Pancreas (tissue), 10 donors: Measurements from ENCODE around the gene HRH3. TPM values are rescaled to one million over a fixed set of nuclear protein-coding genes. Genes with fewer than 3 reads are reported as not detected.

Source experiments
- ATAC-seq, 4 donors: fragments of 200-7000 bp; cut with Tn5 transposase; one replicate each; pipeline versions ENCODE4 v1.8.0 to v1.9.1; 2020; ENCODE audit warnings: mild to moderate bottlenecking in 4 of 4, moderate library complexity in 4 of 4
- DNase-seq, 6 donors: peaks; one replicate each; pipeline ENCODE4 v3.0.0-alpha.2; 2020
- FAIRE-seq: peaks from 2 replicates; lab custom pipeline; 2012; peaks lifted over from hg19 to GRCh38; lab: Jason Lieb, UNC
- H3K27ac ChIP-seq, 4 donors: fragments of 200-600 bp; sonication (generic); 1 replicate in 3 of 4; 2 replicates in 1 of 4; pipeline versions ENCODE4 v1.5.0 to v1.8.0; 2020
- H3K27me3 ChIP-seq, 4 donors: fragments of 200-600 bp; one replicate each; pipeline ENCODE4 v1.8.0; 2021
- H3K36me3 ChIP-seq, 3 donors: fragments of 200-600 bp; sonication (generic) in 1 of 3; one replicate each; pipeline versions ENCODE4 v1.5.0 to v1.8.0; 2020 to 2021
- H3K4me1 ChIP-seq, 3 donors: fragments of 200-600 bp; one replicate each; pipeline ENCODE4 v1.8.0; 2021
- H3K4me3 ChIP-seq, 4 donors: fragments of 200-600 bp; sonication (generic) in 2 of 4; one replicate each; pipeline versions ENCODE4 v1.5.0 to v1.8.0; 2020 to 2021
- H3K9me3 ChIP-seq, 4 donors: fragments of 200-600 bp; one replicate each; pipeline ENCODE4 v1.8.0; 2021
- WGBS, 2 donors: extraction: QIAGEN DNeasy Blood & Tissue Kit; methylation state at CpG; one replicate each; pipeline ENCODE4 v1.1.7; 2013; 5-methylcytosine and 5-hydroxymethylcytosine counted together
- intact Hi-C, 3 donors: fragments of 100-400 bp; cut with DNase I; formaldehyde crosslinking; loops; one replicate each; pipeline versions ENCODE4 v1.11.1 to v1.14.2; 2022
- polyA plus RNA-seq, 2 donors: library from polyadenylated mRNA; stranded (reverse); fragments of 200-250 nt; gene quantifications; one replicate each; pipeline ENCODE4 v1.2.3, GENCODE V29; 2013
- total RNA-seq, 6 donors: library from RNA; stranded (reverse); fragmentation: NEBNext Ultra II Directional in 4 of 6; extraction: Animal tissue kit (Norgen Biotek cat#: 25700) in 4 of 6; gene quantifications; one replicate each; pipeline versions ENCODE4 v1.2.1 to v1.2.4, GENCODE V29; 2021 to 2023
- TF ChIP-seq, protein P1 (sequence below), 4 donors: fragments of 200-600 bp; sonication (generic) in 3 of 4; IDR thresholded peaks; one replicate each; pipeline versions ENCODE4 v1.5.0 to v1.8.0; 2021; ENCODE audit warnings: antibody characterized with exemption in 4 of 4
- donor health status: healthy with polysubstance abuse.
- donor health status: DM: no; HTN: no; CAD: no; lungs with moderate emphysema.
- donor health status: DM: no; HTN: no; CAD: no.
- donor health status: control.
- donor health status: control.
- donor health status: Bipolar disorder and iron deficiency.
- donor health status: DM: yes; HTN: yes; CAD: no.
- donor health status: DM: no; HTN: no; CAD: no.
- donor health status: DM: no; HTN: no; CAD: no.
- donor health status: DM: yes; HTN: yes; CAD: no.

The HRH3 gene
- total and polyA plus RNA-seq, 8 donors = 0.02 to 0.08 (median 0.04) TPM; not detected in 5

DNA sequence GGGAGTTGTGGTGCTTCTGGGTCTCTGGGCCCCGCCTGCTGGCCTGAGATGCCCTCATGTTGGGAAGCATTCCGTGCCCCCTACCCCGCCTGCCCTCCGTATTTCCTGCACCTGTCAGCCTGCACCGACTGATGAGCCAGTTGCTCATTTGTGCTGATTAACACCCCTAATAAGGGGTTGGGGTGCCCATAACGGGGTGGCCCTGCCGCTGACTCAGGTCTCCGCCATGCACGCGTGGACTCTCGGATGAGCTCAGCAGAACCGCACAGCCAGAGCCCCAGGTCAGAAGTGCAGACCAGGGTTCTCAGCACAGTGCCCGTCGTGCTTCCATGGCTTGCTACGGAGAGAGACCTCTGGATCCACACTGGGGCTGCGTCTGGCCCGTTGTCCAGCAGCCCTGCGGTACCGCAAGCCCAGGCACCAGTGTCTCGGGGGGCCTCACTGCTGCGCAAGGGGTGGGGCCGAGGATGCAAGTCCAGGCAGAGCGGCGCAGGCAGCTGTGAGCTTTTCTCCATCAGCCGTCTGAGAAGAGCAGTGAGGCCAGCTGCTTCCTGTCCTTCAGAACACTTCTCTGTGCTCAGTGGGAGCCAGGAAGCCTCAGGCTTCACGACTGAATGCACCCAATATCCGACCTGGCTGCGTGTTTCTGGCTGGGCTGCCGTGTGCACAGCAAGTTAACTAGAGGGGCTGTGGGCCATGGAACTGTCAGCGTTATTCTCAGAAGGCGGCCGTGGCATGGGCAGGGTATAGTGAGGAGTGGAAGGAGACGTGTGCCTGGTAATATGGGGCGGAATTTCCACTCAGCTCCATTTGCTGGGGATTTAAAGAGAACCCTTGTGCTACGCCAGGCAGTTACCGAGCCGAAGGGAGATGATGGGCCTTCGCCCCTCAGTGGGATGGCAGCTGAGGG is 18.6 kb downstream of the HRH3 start:
- H3K27ac ChIP-seq = no peak overlapping the region
- no peaks in the 10 kb centered on the region for H3K9me3 ChIP-seq
- H3K4me3 ChIP-seq = no peak overlapping the region
- TF ChIP-seq, protein P1, sequence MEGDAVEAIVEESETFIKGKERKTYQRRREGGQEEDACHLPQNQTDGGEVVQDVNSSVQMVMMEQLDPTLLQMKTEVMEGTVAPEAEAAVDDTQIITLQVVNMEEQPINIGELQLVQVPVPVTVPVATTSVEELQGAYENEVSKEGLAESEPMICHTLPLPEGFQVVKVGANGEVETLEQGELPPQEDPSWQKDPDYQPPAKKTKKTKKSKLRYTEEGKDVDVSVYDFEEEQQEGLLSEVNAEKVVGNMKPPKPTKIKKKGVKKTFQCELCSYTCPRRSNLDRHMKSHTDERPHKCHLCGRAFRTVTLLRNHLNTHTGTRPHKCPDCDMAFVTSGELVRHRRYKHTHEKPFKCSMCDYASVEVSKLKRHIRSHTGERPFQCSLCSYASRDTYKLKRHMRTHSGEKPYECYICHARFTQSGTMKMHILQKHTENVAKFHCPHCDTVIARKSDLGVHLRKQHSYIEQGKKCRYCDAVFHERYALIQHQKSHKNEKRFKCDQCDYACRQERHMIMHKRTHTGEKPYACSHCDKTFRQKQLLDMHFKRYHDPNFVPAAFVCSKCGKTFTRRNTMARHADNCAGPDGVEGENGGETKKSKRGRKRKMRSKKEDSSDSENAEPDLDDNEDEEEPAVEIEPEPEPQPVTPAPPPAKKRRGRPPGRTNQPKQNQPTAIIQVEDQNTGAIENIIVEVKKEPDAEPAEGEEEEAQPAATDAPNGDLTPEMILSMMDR (IDR thresholded peaks at IDR 0.05) = no peak
- intact Hi-C loops = no loop called here
- FAIRE-seq (no peak), ATAC-seq (no peak), DNase-seq (peak in 3 of 6 donors; percentile 17 to 51 (median 30))
- H3K27me3 ChIP-seq = no peaks in the 10 kb centered on the region
- 90 to 94% methylated on average over 38 of the region's 38 CpGs for WGBS, 2 donors
- H3K36me3 ChIP-seq = peaks cover 5 to 37% (median 16%) of the 10 kb centered on the region in 3 donors
- H3K4me1 ChIP-seq = no peaks in the 10 kb centered on the region

DNA sequence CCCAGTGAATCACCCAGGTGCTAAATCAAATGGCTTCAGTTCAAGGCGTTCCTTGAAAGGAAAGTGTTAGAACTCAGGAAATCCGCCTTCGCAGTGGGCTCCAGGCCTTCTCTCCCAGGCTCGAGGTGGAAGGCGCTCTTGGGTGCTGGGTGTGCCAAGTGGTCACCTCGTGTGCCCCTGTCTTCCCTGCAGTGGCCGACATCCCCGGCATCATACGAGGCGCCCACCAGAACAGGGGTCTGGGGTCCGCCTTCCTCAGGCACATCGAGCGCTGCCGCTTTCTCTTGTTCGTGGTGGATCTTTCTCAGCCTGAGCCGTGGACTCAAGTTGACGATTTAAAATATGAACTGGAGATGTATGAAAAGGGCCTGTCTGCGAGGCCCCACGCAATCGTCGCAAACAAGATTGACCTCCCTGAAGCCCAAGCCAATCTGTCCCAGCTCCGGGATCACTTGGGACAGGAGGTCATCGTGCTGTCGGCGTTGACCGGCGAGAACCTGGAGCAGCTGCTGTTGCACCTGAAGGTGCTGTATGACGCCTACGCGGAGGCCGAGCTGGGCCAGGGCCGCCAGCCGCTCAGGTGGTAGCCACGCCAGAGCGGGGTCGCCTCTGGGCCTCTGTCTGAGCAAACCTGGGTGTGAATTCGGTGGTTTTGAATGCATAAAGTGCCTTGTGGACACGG is 19.4 kb downstream of the HRH3 start:
- intact Hi-C loops = no loop called here
- H3K27ac ChIP-seq = no peak overlapping the region
- H3K9me3 ChIP-seq = no peaks in the 10 kb centered on the region
- TF ChIP-seq, protein P1 (IDR thresholded peaks at IDR 0.05) = no peak
- H3K27me3 ChIP-seq = no peaks in the 10 kb centered on the region
- 93 to 95% methylated on average over 38 of the region's 38 CpGs for WGBS, 2 donors
- H3K4me3 ChIP-seq = no peak overlapping the region
- peaks cover 5 to 45% (median 16%) of the 10 kb centered on the region in 3 donors for H3K36me3 ChIP-seq
- FAIRE-seq = no peak
- peak in 3 of 6 donors; percentile 22 to 65 (median 45) for DNase-seq
- no peaks in the 10 kb centered on the region for H3K4me1 ChIP-seq
- ATAC-seq = no peak

DNA sequence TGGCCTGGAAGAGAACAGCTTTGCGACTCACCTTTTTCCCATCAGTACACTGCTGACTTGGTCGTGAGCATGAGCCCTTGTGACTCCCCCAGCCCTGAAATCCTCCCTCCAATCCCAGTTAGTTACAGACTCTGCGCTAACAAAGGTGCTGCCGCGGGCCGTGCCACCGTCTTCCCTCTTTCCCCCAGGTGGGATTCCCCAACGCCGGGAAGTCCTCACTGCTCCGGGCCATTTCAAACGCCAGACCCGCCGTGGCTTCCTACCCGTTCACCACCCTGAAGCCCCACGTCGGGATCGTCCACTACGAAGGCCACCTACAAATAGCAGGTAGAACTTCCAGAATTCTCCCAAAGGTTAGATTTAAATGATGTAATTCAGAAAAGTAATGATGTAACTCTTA is 21.1 kb downstream of the HRH3 start:
- 98% methylated on average over 18 of the region's 18 CpGs for WGBS, 2 donors
- no peak for FAIRE-seq
- no peak overlapping the region for H3K27ac ChIP-seq

DNA sequence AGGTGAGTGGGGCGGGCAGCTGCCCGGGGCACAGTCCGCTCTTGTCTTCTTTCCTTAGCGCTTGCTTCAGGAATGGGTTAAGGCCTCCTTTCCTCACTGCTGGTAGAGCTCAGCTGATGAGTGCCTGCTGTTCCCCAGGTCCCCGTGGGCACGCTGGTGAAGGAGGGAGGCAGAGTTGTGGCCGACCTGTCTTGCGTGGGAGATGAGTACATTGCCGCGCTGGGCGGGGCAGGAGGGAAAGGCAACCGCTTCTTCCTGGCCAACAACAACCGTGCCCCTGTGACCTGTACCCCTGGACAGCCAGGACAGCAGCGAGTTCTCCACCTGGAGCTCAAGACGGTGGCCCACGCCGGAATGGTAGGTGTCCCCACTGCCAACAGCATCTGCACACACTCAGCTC is 21.6 kb downstream of the HRH3 start:
- H3K27me3 ChIP-seq = no peaks in the 10 kb centered on the region
- no peaks in the 10 kb centered on the region for H3K9me3 ChIP-seq
- intact Hi-C loops = no loop called here
- no peak for FAIRE-seq
- H3K36me3 ChIP-seq = peaks cover 5 to 49% (median 16%) of the 10 kb centered on the region in 3 donors
- no peaks in the 10 kb centered on the region for H3K4me1 ChIP-seq
- no peak for ATAC-seq
- peak in 3 of 6 donors; percentile 6 to 47 (median 33) for DNase-seq
- H3K4me3 ChIP-seq = no peak overlapping the region
- TF ChIP-seq, protein P1 (IDR thresholded peaks at IDR 0.05) = no peak
- H3K27ac ChIP-seq = no peak overlapping the region
- WGBS, 2 donors = 93 to 97% methylated on average over 16 to 17 of the region's 17 CpGs

More for the DNA sequence above, 21.1 kb downstream of the HRH3 start:
- ATAC-seq = no peak
- intact Hi-C loops = no loop called here
- no peaks in the 10 kb centered on the region for H3K9me3 ChIP-seq
- H3K27me3 ChIP-seq = no peaks in the 10 kb centered on the region
- peaks cover 5 to 49% (median 16%) of the 10 kb centered on the region in 3 donors for H3K36me3 ChIP-seq
- H3K4me1 ChIP-seq = no peaks in the 10 kb centered on the region
- peak in 3 of 6 donors; percentile 8 to 56 (median 44) for DNase-seq
- no peak overlapping the region for H3K4me3 ChIP-seq
- TF ChIP-seq, protein P1 (IDR thresholded peaks at IDR 0.05) = no peak
